HS-5 (cell line): Measurements from ENCODE around the gene MYO1F.
"Not testable (repeated sequence)": the region's sequence is repeated elsewhere in the genome, so short reads cannot be mapped to it uniquely, and the experiment has no call there.

ENCODE experiments used
- DNase-seq: peaks from one replicate; pipeline ENCODE4 v3.0.0-alpha.2; 2012; ENCODE audit warnings: low read depth

MYO1F gene

DNA sequence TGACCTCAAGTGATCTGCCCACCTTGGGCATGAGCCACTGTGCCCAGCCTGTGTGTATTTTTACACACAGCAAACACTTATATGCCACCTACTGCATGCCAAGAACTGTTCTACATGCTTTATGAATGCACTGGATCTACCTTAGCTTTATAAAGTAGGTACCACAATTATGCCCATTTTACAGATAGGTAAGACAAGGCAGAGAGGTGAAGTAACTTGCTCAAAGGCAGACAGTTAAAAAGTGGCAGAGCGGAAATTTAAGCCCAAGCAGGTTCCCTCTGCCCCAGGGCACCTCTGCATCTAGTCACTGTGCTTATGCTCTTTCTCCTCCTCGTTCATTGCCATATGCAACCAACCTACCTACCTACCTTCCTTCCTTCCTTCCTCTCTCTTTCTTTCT, 22.8 kb upstream of the MYO1F start:
- no peak for DNase-seq

DNA sequence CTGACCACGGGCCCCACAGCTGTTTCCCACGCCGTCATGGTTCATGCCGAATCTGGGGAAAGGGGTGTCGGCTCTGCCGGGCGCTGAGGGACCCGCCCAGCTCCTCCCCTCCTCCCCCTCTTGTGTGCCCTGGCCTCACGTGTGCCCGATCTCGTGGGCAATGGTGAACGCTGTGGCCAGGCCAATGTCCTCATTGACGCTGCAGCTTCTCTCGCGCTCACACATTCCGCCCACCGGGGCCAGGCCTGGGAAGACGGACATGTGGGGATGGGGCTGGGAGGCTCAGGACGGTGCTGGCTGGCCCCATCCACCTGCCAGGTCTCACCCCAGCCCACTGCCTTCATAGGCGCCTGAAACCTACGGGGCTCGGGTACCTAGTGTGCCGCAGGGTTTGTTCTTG, 18.9 kb upstream of the MYO1F start:
- no peak for DNase-seq

DNA sequence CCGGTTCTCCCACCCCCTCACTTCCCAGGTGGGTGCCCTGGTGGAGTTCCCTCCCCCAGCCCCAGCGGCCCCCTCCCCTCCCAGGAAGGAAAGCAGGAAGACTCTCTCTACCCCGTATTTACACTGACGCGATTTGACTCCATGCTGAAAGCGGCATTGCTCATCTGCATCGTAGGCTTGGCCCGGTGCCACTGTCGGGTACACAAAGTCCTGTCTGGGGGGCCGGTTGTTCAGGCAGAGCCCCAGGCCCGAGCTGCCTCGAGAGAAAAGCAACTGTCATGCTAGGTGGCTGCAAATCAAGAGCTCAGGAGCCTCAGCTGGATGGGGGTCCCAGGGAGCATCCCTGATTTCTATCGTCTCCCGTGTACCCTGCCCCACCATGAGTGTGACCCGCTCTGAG, 18.4 kb upstream of the MYO1F start:
- no peak for DNase-seq

DNA sequence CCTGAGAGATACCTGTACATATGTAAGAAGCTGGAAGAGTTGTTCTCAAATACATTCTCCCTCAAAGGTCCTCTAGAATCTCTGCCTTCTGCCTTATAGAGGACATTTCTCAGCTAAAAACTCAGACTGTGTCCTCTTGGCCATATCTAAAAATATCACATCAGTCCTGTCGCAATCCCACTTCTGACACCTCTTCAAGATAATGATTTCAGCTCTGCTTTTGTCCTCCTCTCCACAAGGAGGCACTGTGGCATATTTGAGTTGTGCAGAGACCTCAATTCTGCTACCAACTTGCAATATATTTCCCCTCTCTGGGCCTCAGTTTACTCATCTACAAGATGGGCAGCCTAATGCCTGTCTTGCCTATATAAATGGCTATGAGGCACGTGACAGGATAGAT, 16.7 kb upstream of the MYO1F start:
- DNase-seq: no peak

DNA sequence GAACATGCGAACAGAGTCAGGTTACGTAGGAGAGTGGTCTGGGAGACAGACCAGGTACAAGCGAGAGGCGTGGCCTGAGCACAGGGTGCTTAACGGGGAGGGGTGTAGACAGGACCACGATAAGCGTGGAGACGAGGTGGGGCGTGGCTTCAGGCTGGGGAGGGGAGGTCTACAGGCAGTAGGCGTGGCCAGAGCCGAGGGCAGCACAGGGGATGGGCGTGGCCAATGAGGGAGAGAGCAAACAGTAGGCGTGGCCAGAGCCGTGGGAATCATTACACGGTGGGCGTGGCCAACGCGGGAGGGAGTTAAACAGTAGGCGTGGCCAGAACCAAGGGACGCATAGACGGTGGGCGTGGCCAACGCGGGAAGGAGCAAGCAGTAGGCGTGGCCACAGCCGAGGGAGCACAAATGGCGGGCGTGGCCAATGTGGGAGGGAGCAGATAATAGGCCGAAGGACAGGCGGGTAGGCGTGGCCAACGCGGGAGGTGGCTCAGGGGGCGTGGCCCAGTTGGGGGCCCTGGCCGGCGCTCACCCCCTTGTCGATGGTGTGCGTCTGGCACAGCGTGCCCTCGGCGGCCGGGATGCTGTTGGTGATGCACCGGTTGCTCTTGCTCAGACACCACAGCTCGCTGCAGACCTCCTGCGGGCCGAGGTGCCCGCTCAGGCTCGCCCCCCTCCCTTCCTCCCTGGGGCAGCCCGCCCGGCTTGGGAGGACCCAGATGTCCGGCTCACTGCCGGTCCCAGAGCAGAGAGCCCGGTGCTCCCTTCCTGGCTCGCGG, 15.2 kb upstream of the MYO1F start:
- no peak for DNase-seq

DNA sequence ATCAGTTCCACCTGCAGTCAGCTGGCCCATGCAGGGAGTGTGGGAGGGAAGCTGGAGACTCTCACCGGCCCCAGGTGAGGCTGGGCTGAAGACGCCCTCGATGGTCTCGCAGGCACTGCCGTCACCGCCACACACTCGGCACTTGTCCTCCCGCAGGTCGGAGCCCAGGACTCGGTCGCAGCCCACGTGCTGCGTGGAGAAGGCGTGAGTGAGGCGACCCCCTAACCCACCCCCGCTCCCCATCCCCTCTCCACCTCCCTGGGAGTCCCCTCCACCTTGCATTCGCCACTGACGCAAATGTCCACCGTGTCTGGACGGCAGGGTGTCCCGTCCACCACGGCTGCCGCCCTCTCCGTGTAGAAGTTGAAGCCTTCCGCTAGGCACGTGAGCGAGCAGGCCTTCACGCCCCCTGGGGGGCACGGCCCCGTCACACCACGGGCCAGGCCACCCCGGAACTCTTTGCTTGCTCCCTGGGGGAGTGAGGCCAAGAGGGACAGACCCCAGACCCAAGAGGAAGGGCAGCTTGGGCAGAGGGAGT, 12.0 kb upstream of the MYO1F start:
- DNase-seq: no peak

DNA sequence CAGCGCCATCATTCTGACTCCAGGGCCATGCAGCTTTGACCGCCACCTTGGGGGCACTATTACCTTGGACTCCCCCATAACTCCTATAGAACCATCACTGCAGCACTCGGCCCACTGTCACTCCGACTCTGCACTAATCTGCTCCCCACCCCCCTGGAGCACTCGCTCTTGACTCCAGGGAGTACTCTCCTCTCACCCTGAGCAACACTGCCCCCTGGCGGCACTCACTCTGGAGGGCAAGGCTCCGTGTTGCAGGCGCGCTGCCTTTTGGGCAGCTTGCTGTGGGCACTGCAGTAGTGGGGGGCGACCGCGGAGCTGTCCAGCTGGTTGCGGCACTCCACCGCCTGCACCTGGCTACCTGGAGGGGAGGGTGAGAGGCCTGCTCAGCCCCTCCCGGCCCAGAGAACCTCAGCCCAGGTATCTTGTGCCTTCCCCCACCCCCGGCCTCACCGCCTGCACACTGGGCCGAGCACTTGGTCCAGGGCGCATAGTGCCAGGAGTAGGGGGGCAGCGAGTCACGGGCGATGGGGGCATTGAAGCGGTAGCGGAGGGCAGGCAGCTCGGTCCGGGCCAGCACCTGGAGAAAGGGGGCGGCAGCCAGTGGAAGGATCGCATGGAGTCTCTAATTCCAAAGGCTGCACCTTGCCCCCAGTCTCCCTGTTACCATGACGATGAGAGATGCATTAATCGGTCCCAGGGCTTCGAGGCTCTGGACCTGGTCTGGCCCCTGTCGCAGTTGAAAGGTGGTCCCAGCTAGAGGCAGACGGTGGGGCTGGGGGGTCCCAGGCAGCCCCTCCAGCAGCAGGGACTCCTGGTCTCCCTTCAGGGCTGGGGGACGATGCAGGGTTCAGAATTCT, 8.9 kb upstream of the MYO1F start:
- no peak for DNase-seq

DNA sequence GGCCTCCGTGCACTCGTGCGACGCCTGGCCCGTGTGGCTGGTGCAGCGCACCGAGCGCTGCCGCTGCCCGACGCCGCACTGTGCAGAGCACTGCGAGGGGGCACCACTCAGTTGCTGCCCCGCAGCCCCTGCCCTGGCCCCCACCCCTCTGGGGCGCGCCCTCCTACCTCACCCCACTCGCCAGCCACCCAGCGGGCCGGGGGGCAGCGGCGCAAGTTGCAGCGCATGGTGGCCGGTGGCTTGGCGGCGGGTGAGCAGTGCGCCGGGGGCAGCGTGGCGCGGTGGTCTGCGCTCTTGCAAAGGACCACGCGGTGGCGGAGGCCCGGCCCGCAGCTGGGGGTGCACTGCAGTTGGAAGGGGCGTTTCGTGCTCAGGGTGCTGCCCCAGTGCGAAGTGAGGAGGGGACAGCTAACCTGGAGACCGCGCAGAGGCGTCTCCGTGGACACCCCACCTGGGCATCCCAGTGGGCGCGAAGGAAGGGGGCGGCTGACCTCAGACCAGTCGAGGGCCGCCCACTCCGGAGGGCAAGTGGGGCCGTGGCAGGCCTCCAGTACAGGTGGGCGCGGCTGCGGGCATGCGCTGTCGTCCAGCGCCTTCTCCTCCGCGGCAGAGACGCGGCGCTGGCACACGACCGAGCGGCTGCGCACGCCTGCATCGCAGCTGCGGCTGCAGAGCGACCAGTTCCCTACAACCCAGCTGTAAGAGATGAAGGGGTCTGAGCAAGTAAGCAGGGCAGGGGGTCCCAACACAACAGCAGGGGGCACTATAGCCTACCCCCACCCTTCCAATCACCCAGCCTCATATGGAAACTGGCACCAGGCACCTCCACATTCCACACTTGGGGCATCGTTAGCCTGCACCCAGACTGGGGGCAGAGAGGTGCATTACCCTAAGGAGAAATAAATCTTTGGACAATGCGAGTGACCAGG, 8.0 kb upstream of the MYO1F start:
- no peak for DNase-seq

DNA sequence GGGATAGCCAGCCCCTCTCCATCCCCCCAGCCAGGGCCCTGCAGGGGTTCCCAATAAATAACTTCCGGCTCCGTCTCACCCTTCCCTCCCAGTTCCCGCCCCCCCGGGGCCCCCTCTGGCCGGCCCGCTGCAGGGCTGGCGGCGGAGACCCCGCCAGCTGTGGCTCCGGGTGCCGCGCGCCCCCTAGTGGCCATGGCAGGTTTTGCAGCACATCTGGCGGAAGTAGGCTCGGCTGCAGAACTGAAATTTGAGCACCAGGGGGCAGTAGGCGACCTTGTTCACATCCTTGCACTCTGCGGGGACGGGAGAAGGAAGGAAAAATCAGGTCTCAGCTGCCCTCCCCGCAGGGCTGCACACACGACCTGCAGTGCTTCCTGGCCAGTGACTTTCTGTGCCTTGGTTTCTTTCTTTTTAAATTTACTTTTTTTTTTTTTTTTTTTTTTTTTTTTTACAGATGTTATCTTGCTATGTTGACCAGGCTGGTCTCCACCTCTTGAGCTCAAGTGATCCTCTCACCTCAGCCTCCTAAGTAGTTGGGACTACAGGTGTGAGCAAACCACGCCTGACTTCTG, 3.6 kb upstream of the MYO1F start:
- DNase-seq: no peak

DNA sequence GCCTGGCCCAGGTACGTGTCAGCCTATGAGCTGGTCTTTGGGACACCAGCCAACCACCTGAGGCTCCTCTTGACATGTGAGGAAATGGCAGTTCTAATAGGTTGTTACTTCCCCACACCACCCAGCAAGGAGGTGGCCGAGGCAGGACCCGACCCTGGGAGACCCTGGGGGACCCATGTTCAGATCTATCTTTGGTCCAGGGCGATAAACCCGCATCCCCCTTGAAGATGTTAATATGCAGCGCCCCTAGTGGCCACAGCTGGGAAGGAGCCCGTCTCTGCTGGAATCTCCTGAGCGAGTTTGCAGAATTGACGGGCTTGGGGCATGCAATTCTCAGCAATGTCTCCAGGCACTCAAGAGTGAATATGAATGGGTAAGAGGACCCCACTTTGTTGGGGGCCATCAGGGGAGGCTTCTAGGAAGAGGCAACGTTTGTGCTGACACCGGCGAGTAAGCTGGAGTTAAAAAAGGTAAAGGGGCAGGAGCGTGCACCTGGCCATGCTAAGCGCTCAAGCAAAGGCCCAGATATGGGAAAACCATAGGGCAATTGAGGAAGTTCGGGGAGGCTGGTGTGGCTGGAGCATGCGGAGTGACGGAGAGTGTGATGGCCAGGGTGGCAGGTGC, 1.5 kb upstream of the MYO1F start:
- DNase-seq: no peak

DNA sequence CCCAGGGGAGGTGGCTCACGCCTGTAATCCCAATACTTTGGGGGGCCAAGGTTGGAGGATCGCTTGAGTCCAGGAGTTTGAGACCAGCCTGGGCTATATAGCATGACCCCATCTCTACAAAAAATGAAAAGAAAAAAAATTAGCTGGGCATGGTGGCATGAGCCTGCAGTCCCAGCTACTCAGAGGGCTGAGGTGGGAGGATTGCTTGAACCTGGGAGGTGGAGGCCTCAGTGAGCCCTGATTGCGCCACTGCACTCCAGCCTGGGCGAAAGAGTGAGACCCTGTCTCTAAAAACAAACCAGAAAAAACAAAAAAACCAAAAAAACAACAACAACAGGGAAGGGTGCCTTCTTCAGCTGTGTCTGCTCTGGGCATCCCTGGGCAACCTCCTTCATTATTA, 499 bp upstream of the MYO1F start:
- DNase-seq: no peak

DNA sequence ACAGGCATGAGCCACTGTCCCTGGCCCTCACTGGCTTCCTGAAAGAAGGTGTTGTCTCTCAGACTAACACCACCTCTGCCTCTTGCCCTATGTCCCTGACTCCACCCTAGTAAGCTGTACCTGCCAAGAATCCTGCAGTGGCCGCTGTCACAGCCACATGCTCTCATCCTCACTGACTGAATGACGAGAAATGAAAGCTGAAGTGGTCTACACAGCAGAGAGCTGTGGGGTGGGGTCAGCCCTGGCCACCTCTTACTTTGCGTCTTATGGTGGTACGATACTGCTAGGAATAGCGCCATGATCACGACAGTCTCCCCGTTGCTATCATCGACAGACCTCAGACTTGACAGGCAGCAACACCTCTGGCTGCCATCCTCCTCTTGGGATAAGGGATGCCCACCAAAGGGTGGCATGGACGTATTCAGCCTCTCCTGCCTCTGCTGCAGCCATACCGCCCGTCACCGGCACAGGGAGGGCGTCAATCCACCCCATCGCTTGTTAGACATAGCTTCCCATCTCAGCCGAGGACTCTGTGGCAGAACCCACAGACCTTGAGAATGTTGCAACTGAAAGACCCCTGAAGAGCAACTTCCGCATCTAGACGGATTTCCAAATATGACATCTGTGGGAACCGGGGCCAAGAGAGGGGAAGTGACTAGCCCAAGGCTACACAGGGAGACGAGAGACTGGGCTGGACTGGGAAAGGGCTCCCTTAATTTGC, 809 bp downstream of the MYO1F start:
- DNase-seq: no peak

DNA sequence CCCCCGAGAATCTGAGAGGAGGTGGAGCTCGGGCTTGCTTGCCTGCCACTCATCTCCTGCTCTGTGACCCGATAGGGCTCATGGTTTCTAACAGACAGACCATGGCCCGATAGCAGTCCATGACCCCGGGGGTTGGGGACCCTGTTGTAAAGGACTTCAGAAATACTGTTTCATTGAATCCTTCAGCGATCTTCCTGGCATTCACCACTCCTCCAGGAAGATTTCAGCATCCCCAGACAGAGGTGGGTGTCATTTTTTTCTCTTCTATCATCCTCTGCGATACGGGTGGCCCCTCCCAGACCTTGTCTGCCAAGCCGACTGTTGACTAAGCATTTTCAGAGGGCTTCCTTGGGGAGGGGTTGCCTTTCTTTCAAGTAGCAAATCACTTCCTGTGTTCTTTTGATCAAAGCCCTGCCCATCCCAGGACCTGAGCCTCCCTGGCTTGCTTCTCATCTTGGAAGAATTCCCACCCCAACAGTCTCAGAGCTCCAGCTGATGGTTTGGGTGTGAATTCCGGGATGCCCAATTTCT, 1.7 kb downstream of the MYO1F start:
- DNase-seq: no peak

DNA sequence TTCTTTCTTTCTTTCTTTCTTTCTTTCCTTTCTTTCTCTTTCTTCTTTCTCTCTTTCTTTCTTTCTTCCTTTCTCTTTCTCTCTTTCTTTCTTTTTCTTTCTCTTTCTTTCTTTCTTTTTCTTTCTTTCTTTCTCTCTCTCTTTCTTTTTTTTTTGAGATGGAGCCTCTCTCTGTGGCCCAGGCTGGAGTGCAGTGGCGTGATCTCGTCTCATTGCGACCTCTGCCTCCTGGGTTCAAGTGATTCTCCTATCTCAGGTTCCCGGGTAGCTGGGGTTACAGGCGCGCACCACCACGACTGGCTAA, 2.7 kb downstream of the MYO1F start:
- not testable (repeated sequence) for DNase-seq

DNA sequence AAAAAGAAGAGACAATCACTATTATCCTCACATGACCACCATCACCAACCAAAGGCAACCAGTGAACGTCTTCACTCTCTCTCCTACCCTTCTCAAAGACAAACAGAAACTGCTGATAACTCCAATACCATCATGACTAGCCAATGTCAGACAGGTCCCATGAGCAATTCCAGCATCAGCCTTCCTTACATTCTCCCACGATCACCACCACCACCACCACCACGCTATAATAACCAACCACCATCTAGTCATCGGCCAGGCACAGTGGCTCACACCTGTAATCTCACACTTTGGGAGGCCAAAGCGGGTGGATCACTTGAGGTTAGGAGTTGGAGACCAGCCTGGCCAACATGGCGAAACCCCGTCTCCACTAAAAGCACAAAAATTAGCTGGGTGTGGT, 3.9 kb downstream of the MYO1F start:
- DNase-seq: no peak

DNA sequence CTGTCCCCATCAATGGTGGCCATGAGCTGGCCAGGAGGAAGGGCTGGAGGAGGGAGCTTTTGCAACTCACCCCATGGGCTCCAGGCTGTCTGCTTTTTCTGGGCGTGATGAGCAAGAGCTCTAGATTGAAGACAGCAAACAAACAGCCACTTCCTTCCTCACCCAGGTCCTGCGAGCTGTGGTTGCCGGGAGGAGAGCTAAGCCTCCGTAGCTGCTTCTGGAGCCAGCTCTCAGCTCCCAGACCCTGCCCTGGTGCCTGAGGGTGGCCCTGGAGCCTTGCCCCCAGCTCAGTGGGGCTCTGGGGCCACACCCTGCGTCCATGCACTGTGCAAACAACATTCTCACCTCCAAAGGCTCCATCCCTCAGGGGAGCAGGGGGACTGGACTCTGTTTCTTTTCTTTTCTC, 6.2 kb downstream of the MYO1F start:
- DNase-seq: no peak

DNA sequence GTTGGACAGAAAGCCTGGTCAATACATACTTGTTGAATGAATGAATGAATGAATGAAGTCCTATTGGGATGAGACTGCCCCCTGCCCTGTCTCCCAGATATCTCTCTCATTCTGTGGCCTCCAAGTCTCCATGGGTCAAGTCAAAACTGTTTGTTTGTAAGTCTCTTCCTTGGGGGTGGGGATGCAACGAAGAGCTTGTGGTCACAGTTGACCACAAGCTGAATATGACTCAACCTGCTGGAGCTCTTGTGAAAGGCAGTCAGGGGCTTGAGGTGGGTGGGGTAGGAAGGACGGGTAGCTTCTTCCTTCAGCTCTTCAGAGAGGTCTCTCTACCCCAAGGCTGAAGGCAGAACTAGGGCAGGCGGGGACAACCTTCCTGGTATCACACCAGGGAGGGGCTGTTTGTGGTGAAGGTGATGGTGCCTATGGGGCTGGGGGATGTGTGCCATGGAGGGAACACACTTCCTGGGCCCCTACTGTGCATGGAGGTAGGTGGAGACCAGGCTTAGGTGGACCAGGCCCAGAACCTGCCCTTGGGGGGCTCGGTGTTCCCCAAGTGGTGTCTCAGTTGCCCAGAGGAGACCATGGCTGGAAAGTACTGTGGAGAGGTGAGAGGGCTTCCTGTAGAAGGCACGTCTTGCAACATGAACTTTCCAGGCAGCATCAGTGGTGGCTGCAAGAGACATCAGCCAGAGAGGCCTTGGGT, 8.0 kb downstream of the MYO1F start:
- peak; percentile 74 for DNase-seq

DNA sequence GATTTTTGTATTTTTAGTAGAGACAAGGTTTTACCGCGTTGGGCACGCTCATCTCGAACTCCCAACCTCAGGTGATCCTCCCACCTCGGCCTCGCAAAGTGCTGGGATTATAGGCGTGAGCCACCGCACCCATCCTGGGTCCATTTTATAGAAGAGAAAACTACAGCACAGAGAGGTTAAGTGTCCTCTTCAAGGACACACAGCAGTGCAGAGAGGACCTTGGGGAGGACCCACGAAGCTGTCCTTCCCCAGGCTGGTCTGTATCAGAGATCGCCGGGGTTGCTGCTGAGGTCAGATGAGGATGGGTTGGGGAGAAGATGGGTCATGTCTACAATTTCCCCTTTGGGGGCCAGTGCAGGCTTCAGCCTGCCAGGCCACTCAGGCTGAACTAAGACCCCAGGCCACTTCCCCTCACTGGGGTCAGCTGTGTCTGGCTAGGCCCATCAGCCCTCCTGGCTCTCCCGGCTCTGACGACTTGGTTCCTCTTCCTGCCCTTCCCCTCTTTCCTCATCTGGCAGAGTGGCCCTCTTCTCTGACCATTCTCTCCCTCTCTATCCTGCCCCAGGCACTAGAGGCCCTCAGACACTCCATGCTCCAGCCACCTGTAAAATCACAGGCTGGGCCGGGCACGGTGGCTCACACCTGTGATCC, 9.6 kb downstream of the MYO1F start:
- no peak for DNase-seq

DNA sequence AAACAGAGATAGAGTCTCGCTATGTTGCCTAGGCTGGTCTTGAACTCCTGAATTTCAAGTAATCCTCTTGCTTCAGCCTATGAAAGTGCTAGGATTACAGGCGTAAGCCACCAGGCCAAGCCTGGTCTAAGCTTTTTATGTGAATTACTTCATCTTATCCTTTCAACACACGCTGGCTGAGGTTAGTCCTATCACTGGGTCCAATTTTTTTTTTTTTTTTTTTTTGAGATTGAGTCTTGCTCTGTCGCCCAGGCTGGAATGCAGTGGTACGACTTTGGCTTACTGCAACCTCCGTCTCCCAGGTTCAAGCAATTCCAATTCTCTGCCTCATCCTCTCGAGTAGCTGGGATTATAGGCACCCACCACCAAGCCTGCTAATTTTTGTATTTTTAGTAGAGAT, 10.4 kb downstream of the MYO1F start:
- no peak for DNase-seq
